HFF-Myc (cell line): ENCODE results near the gene CHD6.

Source experiments
- DNase-seq: peaks from one replicate; pipeline ENCODE4 v3.0.0-alpha.2; 2011; ENCODE audit warnings: low read depth; ENCODE audit errors: extremely low read depth
- H3K4me3 ChIP-seq: replicated peaks from 2 replicates; pipeline ENCODE4 v1.5.1; 2011; ENCODE audit warnings: low read depth, mild to moderate bottlenecking, control low read depth, low read length
- TF ChIP-seq, protein P1 (sequence below): IDR thresholded peaks from 2 replicates; pipeline ENCODE4 v1.5.1; 2012; ENCODE audit warnings: mild to moderate bottlenecking, low read depth, low read length, control low read depth; ENCODE audit errors: missing control alignments

Gene CHD6

DNA sequence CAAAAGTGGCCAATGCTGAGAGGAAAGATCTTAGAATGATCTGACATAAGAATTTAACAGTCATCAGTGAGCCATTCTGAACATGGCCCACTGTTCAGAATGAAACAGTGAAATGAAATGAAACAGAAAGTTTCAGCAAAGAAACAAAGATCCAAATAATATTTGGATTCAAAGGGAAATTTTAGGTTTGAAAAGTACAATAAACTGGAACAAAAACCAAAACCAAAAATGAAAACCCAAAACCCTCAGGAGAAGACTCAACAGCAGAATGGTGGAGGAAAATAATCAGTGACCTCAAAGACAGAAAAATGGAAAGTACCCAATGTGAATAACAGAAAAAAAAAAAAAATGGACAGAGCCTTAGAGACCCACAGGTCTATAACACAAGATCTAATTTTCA is 185.4 kb downstream of the CHD6 start:
- H3K4me3 ChIP-seq = no peak overlapping the region
- TF ChIP-seq, protein P1, sequence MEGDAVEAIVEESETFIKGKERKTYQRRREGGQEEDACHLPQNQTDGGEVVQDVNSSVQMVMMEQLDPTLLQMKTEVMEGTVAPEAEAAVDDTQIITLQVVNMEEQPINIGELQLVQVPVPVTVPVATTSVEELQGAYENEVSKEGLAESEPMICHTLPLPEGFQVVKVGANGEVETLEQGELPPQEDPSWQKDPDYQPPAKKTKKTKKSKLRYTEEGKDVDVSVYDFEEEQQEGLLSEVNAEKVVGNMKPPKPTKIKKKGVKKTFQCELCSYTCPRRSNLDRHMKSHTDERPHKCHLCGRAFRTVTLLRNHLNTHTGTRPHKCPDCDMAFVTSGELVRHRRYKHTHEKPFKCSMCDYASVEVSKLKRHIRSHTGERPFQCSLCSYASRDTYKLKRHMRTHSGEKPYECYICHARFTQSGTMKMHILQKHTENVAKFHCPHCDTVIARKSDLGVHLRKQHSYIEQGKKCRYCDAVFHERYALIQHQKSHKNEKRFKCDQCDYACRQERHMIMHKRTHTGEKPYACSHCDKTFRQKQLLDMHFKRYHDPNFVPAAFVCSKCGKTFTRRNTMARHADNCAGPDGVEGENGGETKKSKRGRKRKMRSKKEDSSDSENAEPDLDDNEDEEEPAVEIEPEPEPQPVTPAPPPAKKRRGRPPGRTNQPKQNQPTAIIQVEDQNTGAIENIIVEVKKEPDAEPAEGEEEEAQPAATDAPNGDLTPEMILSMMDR = no peak
- DNase-seq = no peak

DNA sequence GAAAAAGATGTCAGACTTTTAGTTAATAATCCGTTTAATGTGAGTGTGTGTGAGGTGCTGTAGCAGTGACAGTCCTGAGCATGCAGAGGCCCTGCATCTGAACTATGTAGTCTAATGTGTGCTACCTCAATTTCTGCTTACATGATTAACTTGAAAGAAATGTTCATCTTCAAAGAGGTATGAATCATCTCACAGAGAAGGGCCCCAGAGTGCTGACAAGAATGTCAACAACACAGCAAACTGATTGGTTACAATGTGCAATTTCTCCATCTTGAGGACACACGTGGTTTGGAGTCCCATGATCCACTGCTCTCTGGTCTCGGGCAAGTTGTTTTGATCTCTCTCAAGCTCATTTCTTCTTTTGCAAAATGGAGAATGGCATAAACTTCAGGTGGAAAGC is 189.9 kb downstream of the CHD6 start:
- peak; percentile 43 for DNase-seq
- no peak overlapping the region for H3K4me3 ChIP-seq
- TF ChIP-seq, protein P1 = no peak

DNA sequence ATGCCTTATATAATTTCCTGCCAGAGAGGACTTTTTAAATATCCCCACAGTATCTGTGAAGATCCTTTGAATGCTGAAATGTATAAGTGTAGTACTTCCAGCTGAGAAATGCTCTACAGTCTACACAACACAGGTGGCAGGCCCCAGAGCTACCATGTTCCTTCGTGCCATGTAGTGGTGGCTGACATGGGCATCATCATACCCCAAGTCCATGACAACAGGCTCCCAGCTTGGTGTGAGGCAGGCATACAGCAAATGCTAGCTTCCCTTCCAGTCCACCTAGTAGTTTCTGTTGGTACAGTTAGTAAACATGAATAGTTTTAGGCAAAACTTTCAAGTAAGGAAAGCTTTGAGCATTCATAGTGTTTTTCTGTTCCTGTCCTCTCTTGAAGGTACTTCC is 190.3 kb downstream of the CHD6 start:
- no peak for DNase-seq
- TF ChIP-seq, protein P1 = no peak
- no peak overlapping the region for H3K4me3 ChIP-seq

DNA sequence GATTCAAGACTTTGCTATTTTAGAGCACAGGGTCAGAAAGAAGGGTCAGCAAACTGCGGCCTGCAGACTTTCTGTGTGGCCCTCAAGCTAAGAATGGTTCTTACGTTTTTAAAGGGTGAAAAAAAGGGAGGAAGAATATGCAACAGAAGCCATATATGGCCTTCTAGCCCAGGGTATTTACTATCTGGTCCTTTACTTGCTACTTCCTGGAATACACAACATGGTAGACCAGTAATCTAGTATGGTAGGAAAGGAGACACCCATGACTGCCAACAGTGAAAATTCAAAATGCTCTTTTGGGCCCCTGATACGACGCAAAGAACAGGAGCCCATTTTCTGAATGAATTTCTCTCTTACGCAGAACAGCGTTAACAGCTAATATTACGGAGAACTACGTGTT is 191.2 kb downstream of the CHD6 start:
- no peak overlapping the region for H3K4me3 ChIP-seq
- no peak for DNase-seq
- TF ChIP-seq, protein P1 = no peak

DNA sequence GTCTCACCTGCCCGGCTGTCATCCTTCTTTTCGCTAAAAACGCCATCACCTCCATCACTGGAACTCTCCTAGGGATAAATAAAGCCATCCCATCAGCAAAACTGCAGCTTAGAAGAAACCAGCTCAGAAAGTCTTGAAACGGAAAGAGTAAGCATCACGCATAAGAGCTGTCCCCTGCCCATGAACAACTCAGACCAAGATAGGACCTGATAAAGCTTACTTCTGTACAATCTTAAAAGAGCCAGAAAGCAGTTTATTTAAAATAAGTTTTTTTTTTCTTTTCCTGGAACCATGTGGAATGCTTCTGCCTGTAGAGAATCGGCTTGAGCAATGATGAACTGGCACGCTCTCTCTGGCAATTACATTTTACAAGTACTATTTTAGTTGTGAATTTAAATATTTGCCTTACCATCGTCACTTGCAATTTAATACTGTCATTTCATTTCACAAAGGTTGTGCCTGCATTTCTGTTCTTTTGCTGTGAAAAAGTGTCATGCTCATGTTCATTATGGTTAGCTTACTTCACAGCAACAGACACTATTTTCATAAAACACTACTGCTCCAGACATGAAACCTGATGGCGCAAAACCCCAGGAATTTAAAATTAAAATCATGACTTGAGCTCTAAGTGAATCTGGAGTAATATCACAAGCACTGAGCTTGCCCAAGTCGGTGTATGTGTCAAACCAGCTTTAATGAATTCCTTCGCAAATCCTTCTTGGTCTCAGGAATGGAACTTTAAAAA is 191.9 kb downstream of the CHD6 start:
- H3K4me3 ChIP-seq = no peak overlapping the region
- TF ChIP-seq, protein P1 = no peak
- DNase-seq = no peak

DNA sequence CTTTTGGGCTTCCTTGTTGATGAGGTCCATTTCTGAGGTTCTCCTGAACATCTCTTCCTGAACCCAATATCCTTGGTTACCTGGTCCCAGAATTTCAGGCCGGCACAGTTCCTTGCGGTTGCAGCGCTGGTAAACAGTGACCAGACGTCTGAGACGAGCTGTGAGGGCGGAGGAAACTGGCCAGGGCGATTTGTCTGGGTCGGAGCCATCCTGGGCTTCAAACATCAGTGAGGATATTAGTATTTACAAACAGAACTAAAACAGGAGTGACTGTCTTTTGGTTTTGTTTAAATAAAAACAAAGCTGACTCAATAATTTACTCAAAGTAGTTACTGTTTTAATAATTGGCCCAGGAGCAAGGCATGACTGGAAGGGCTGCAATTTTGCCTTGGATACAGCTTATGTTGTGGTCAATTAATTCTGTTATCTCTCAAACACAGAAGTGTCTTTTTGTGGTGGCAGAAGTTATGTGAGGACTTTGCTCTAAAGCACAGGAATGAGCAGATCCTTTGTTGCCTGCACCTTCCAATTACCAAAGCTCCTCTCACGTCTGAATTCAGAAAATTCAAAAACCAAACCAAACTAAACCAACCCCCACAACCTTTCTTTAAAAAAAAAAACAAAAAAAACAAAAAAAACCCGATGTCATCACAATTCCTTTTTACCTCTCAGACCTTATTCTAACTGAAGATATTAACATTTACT is 192.8 kb downstream of the CHD6 start:
- DNase-seq = no peak
- H3K4me3 ChIP-seq = no peak overlapping the region
- TF ChIP-seq, protein P1 = no peak
